Right lobe of liver (tissue), 6 donors: ENCODE results near the gene ORC4. TPM values are rescaled to one million over a fixed set of nuclear protein-coding genes. Genes with fewer than 3 reads are reported as not detected.
"Not testable (repeated sequence)": the region's sequence is repeated elsewhere in the genome, so short reads cannot be mapped to it uniquely, and the experiment has no call there.

Source experiments
- ATAC-seq, 4 donors: fragments of 200-7000 bp; cut with Tn5 transposase; one replicate each; pipeline ENCODE4 v1.9.1; 2020; ENCODE audit warnings: mild to moderate bottlenecking in 4 of 4, moderate library complexity in 4 of 4
- DNase-seq, 3 donors: peaks; one replicate each; pipeline ENCODE4 v3.0.0-alpha.2; 2020
- H3K27ac ChIP-seq, 3 donors: fragments of 200-600 bp; one replicate each; pipeline ENCODE4 v1.8.0; 2022
- H3K27me3 ChIP-seq, 2 donors: fragments of 200-600 bp; one replicate each; pipeline ENCODE4 v1.8.0; 2022
- H3K36me3 ChIP-seq, 4 donors: fragments of 200-600 bp; sonication (generic) in 1 of 4; one replicate each; pipeline versions ENCODE4 v1.5.1 to v1.8.0; 2017 to 2022; ENCODE audit warnings: control low read depth in 1 of 4
- H3K4me1 ChIP-seq, 4 donors: fragments of 200-600 bp; sonication (generic) in 1 of 4; one replicate each; pipeline versions ENCODE4 v1.5.1 to v1.8.0; 2017 to 2022; ENCODE audit warnings: control low read depth in 1 of 4
- H3K4me3 ChIP-seq, 3 donors: fragments of 200-600 bp; one replicate each; pipeline ENCODE4 v1.8.0; 2022
- H3K9me3 ChIP-seq, 4 donors: fragments of 200-600 bp; sonication (generic) in 1 of 4; one replicate each; pipeline versions ENCODE4 v1.5.1 to v1.8.0; 2017 to 2022; ENCODE audit warnings: control low read depth in 1 of 4
- CTCF ChIP-seq, 4 donors: fragments of 200-600 bp in 3 of 4; fragments of 450-650 bp in 1 of 4; IDR thresholded peaks; one replicate each; pipeline versions ENCODE4 v1.5.1 to v1.8.0; 2016 to 2022; ENCODE audit warnings: antibody characterized with exemption in 4 of 4, mild to moderate bottlenecking in 2 of 4
- POLR2A ChIP-seq: fragments of 450-650 bp; IDR thresholded peaks from one replicate; pipeline ENCODE4 v1.6.1; 2017; ENCODE audit warnings: antibody characterized with exemption, mild to moderate bottlenecking
- WGBS: methylation state at CpG from one replicate; pipeline ENCODE4 v1.1.6; 2018; ENCODE audit warnings: low coverage, low lambda C conversion rate; ENCODE audit not compliant: insufficient coverage; ENCODE audit errors: missing lambda C conversion rate; 5-methylcytosine and 5-hydroxymethylcytosine counted together
- intact Hi-C, 2 donors: fragments of 100-400 bp; cut with DNase I; formaldehyde crosslinking; loops; one replicate each; pipeline versions ENCODE4 v1.11.2 to v1.14.1; 2022
- total RNA-seq, 6 experiments: library from RNA; depleted of rRNA in 2 of 6; stranded (reverse); fragments of >200 nt in 2 of 6; fragmentation: NEBNext Ultra II Directional in 3 of 6; extraction: Animal tissue kit (Norgen Biotek cat#: 25700) in 3 of 6; gene quantifications; one replicate each; pipeline versions ENCODE4 v1.1.0 to v1.2.4, GENCODE V29; 2016 to 2023
- donor health status: DM: no; HTN: yes; CAD: no.
- donor health status: DM: no; HTN: no; CAD: no.
- donor health status: DM: no; HTN: no; CAD: no.
- donor health status: DM: no; HTN: yes; CAD: no.
- donor health status: DM: no; HTN: yes; CAD: no.

The ORC4 gene
- total RNA-seq, 6 experiments from 2014 or later: 18.6 to 61.4 (median 22.9) TPM

- H3K27me3 ChIP-seq: no peaks in the 10 kb centered on the region
- H3K36me3 ChIP-seq: no peaks in the 10 kb centered on the region
- intact Hi-C loops: no loop called here
- H3K4me3 ChIP-seq: no peak overlapping the region
- WGBS: 92% methylated on average over 1 of the region's 1 CpG
- H3K4me1 ChIP-seq: no peaks in the 10 kb centered on the region
- TF ChIP-seq POLR2A: no peak
- no peak for TF ChIP-seq CTCF (IDR thresholded peaks at IDR 0.05)
- DNase-seq: no peak
- peaks cover 0 to 2% (median 0%) of the 10 kb centered on the region in 4 donors for H3K9me3 ChIP-seq
- no peak for ATAC-seq
- H3K27ac ChIP-seq: no peak overlapping the region
Measured at GRCh38 chr2:148000095-148000494, 20.4 kb downstream of the ORC4 start.

- H3K36me3 ChIP-seq: no peaks in the 10 kb centered on the region
- WGBS: 66% methylated on average over 2 of the region's 2 CpGs
- intact Hi-C loops: no loop called here
- no peak overlapping the region for H3K4me3 ChIP-seq
- DNase-seq (no peak), ATAC-seq (no peak)
- no peaks in the 10 kb centered on the region for H3K4me1 ChIP-seq
- H3K27ac ChIP-seq: no peak overlapping the region
- no peaks in the 10 kb centered on the region for H3K27me3 ChIP-seq
- TF ChIP-seq POLR2A: no peak
- TF ChIP-seq CTCF (IDR thresholded peaks at IDR 0.05): no peak
- H3K9me3 ChIP-seq: peaks cover 0 to 2% (median 0%) of the 10 kb centered on the region in 4 donors
Measured at GRCh38 chr2:147999126-147999525, 21.4 kb downstream of the ORC4 start.

GRCh38 chr2:147998203-147998602, 22.3 kb downstream of the ORC4 start:
- intact Hi-C loops: no loop called here
- Histone ChIP-seq H3K4me3 (no peak overlapping the region), H3K36me3 (no peaks in the 10 kb centered on the region), H3K27ac (no peak overlapping the region), H3K27me3 (no peaks in the 10 kb centered on the region), H3K4me1 (no peaks in the 10 kb centered on the region), H3K9me3 (peaks cover 0 to 2% (median 0%) of the 10 kb centered on the region in 4 donors)
- no peak for DNase-seq
- no peak for ATAC-seq
- no peak for TF ChIP-seq POLR2A
- no peak for TF ChIP-seq CTCF (IDR thresholded peaks at IDR 0.05)
- 74% methylated on average over 4 of the region's 4 CpGs for WGBS

- Histone ChIP-seq H3K4me3 (no peak overlapping the region), H3K9me3 (no peaks in the 10 kb centered on the region), H3K27ac (no peak overlapping the region), H3K36me3 (no peaks in the 10 kb centered on the region), H3K4me1 (no peaks in the 10 kb centered on the region), H3K27me3 (no peaks in the 10 kb centered on the region)
- intact Hi-C loops: no loop called here
- TF ChIP-seq CTCF (IDR thresholded peaks at IDR 0.05): no peak
- TF ChIP-seq POLR2A: no peak
- no peak for ATAC-seq
- no peak for DNase-seq
Measured at GRCh38 chr2:147996828-147997227, 23.7 kb downstream of the ORC4 start.

- DNase-seq, ATAC-seq, H3K4me1 ChIP-seq, H3K9me3 ChIP-seq, H3K27ac ChIP-seq, H3K27me3 ChIP-seq, intact Hi-C loops, H3K4me3 ChIP-seq, H3K36me3 ChIP-seq: not testable (repeated sequence)
- WGBS: 90% methylated on average over 5 of the region's 7 CpGs
Measured at GRCh38 chr2:147994965-147995364, 25.6 kb downstream of the ORC4 start.
